Measurements from ENCODE around the gene TUBB.

TUBB gene

GRCh38 chr6:30691208-30691847 is 28.8 kb upstream of the TUBB start:
- H3K27me3 ChIP-seq (ENCODE audit: insufficient read depth, low read depth, severe bottlenecking): no peaks in the 10 kb centered on the region
- H3K27ac ChIP-seq: peak overlapping the region; percentile 91
- H3K36me3 ChIP-seq: peaks cover 16% of the 10 kb centered on the region
- DNase-seq: peak; percentile 75
- TF ChIP-seq CTCF (IDR thresholded peaks at IDR 0.05; ENCODE audit: low read depth, low read length): no peak
- H3K9me3 ChIP-seq (ENCODE audit: severe bottlenecking): no peaks in the 10 kb centered on the region
- peak overlapping the region; percentile 91 for H3K4me3 ChIP-seq (ENCODE audit: low read depth, low read length)

GRCh38 chr6:30696432-30696831 is 23.7 kb upstream of the TUBB start:
- H3K27ac ChIP-seq: no peak overlapping the region
- DNase-seq: no peak
- no peak overlapping the region for H3K4me3 ChIP-seq (ENCODE audit: low read depth, low read length)
- TF ChIP-seq CTCF (IDR thresholded peaks at IDR 0.05; ENCODE audit: low read depth, low read length): no peak
- H3K9me3 ChIP-seq (ENCODE audit: severe bottlenecking): no peaks in the 10 kb centered on the region
- no peaks in the 10 kb centered on the region for H3K36me3 ChIP-seq
- no peaks in the 10 kb centered on the region for H3K27me3 ChIP-seq (ENCODE audit: insufficient read depth, low read depth, severe bottlenecking)

- Histone ChIP-seq H3K27ac (no peak overlapping the region), H3K36me3 (no peaks in the 10 kb centered on the region; the same call in 1 of the 2 replicates), H3K27me3 (ENCODE audit: insufficient read depth, low read depth, severe bottlenecking) (no peaks in the 10 kb centered on the region), H3K9me3 (ENCODE audit: severe bottlenecking) (no peaks in the 10 kb centered on the region), H3K4me3 (ENCODE audit: low read depth, low read length) (no peak overlapping the region)
- TF ChIP-seq CTCF (IDR thresholded peaks at IDR 0.05; ENCODE audit: low read depth, low read length): no peak
- no peak for DNase-seq
Observed at GRCh38 chr6:30700340-30700739, 19.8 kb upstream of the TUBB start.

- Histone ChIP-seq H3K36me3 (no peaks in the 10 kb centered on the region; the same call in none of the 2 replicates), H3K27me3 (ENCODE audit: insufficient read depth, low read depth, severe bottlenecking) (no peaks in the 10 kb centered on the region), H3K27ac (no peak overlapping the region), H3K4me3 (ENCODE audit: low read depth, low read length) (no peak overlapping the region), H3K9me3 (ENCODE audit: severe bottlenecking) (no peaks in the 10 kb centered on the region)
- no peak for DNase-seq
- TF ChIP-seq CTCF (IDR thresholded peaks at IDR 0.05; ENCODE audit: low read depth, low read length): no peak
Observed at GRCh38 chr6:30703011-30703410, 17.1 kb upstream of the TUBB start.

GRCh38 chr6:30703821-30704220 is 16.3 kb upstream of the TUBB start:
- Histone ChIP-seq H3K9me3 (ENCODE audit: severe bottlenecking) (no peaks in the 10 kb centered on the region), H3K27me3 (ENCODE audit: insufficient read depth, low read depth, severe bottlenecking) (no peaks in the 10 kb centered on the region), H3K36me3 (no peaks in the 10 kb centered on the region; the same call in none of the 2 replicates), H3K4me3 (ENCODE audit: low read depth, low read length) (no peak overlapping the region), H3K27ac (no peak overlapping the region)
- no peak for DNase-seq
- no peak for TF ChIP-seq CTCF (IDR thresholded peaks at IDR 0.05; ENCODE audit: low read depth, low read length)

- no peak for TF ChIP-seq CTCF (IDR thresholded peaks at IDR 0.05; ENCODE audit: low read depth, low read length)
- Histone ChIP-seq H3K4me3 (ENCODE audit: low read depth, low read length) (no peak overlapping the region), H3K9me3 (ENCODE audit: severe bottlenecking) (no peaks in the 10 kb centered on the region), H3K27me3 (ENCODE audit: insufficient read depth, low read depth, severe bottlenecking) (no peaks in the 10 kb centered on the region), H3K36me3 (peaks cover 4% of the 10 kb centered on the region), H3K27ac (no peak overlapping the region)
- DNase-seq: no peak
Observed at GRCh38 chr6:30705620-30706019, 14.5 kb upstream of the TUBB start.
